Activated naive CD4-positive, alpha-beta T cell treated with anti-CD3 and anti-CD28 coated beads, Interleukin-2, amount 10 ng/mL, durations not matched to agents 7 days and 5 days (primary cell): Measurements from ENCODE around the gene SLC22A24.
"Not testable (repeated sequence)": the region's sequence is repeated elsewhere in the genome, so short reads cannot be mapped to it uniquely, and the experiment has no call there.

ENCODE experiments used
- CTCF ChIA-PET: fragments of 350-600 bp; sonication (Branson Sonifier 250); formaldehyde crosslinking; loops from one replicate; lab custom pipeline; 2021; ENCODE audit warnings: antibody characterized with exemption; lab: Charles Lee
- DNase-seq: peaks from one replicate; pipeline ENCODE4 v3.0.0-alpha.2; 2020
- H3K27ac Mint-ChIP-seq: one replicate; pipeline ENCODE4 v1.8.0; 2021; ENCODE audit warnings: mild to moderate bottlenecking, moderate library complexity, mixed read lengths
- H3K27me3 Mint-ChIP-seq: one replicate; pipeline ENCODE4 v1.8.0; 2021; ENCODE audit warnings: mild to moderate bottlenecking, mixed read lengths
- H3K36me3 Mint-ChIP-seq: one replicate; pipeline ENCODE4 v1.8.0; 2021; ENCODE audit warnings: mixed read lengths
- H3K4me1 Mint-ChIP-seq: one replicate; pipeline ENCODE4 v1.8.0; 2021; ENCODE audit warnings: mixed read lengths
- H3K4me3 Mint-ChIP-seq: one replicate; pipeline ENCODE4 v1.8.0; 2021; ENCODE audit warnings: mild to moderate bottlenecking, moderate library complexity, mixed read lengths
- H3K9me3 Mint-ChIP-seq: one replicate; pipeline ENCODE4 v1.8.0; 2021; ENCODE audit warnings: mixed read lengths

Gene SLC22A24

DNA sequence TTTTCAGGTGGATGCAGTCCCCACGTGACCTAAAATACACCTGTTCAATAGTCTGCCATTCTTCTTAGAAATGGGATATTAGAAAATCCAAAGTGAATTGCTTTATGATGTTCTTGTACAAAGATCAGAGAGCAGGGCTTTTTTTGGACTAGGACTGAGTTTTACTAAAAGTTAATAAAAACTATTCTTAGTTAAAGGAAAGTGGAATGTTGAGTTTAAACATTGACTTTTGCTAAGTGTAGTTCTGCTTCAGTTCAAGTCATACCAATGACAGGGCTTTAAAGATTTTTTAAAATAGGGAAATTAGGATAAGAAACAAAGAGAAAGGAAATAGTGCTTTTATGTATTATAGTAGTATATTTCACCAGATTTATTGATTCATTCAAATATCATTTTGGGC, at the start of gene SLC22A24:
SLC22A24 (minus strand) TSS at position 101 of the 400 bp plus-strand sequence. CDS start 442 bp downstream, outside the sequence.
- Mint-ChIP-seq H3K4me1 (no peaks in the 10 kb centered on the region), H3K27ac (no peak within 1 kb of the TSS), H3K36me3 (no peaks in the 10 kb centered on the region), H3K27me3 (peaks cover 17% of the 10 kb centered on the region), H3K4me3 (no peak within 1 kb of the TSS), H3K9me3 (no peaks in the 10 kb centered on the region)
- CTCF ChIA-PET, result no interaction called here
- no peak for DNase-seq

DNA sequence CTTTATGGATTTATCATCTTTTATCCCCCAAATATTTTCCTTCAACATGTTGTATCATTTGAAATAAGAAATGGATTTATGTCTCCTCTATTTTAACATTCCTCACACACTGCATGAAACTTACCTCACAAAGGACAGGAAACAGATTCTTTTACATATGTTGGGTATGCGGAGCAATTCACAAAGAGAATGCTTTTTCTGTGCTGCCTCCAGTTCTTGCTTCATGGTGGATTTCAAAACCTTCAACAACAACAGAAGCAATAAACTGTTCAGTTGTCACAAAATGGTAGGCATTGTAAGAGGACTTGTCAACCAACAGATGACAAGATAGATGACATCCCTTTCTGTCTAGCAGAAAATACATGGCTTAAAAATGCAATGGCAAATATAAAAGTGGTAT, 36.5 kb upstream of the SLC22A24 start:
- Mint-ChIP-seq H3K27me3 (no peaks in the 10 kb centered on the region), H3K36me3 (no peaks in the 10 kb centered on the region), H3K4me1 (no peaks in the 10 kb centered on the region), H3K27ac (no peak overlapping the region), H3K4me3 (no peak overlapping the region), H3K9me3 (no peaks in the 10 kb centered on the region)
- CTCF ChIA-PET, result no interaction called here
- DNase-seq, result no peak

DNA sequence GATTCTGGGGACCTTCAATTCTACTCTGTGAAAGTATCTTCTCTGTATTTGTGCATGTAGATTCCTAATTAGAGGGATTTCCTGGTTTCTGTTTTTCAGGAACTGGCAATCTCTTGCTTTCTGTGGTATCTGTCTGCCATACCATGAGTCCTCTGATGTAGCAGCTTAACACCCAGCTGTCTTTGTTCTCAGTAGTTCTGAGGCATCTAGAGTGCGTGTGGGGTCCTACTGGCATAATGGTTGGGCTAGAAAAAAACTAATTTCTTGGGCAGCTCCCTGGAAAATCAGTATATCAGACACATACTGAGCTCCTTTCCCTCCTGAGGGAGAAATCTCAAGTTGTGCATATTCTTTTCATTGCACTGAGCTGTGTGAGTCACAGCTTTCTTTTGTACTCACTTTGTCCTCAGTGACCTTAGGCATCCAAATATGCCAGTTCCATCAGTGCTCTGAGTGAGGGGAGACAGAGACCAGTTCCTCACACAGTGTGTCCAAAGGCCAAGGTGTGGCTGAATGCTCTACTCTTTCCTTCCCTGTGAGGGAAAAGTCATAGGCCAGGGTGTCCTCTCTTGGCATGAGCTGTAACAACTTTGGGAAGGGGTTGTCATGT, 35.5 kb upstream of the SLC22A24 start:
- DNase-seq, result no peak
- Mint-ChIP-seq H3K4me1 (no peaks in the 10 kb centered on the region), H3K27me3 (no peaks in the 10 kb centered on the region), H3K27ac (no peak overlapping the region), H3K9me3 (no peaks in the 10 kb centered on the region), H3K4me3 (no peak overlapping the region), H3K36me3 (no peaks in the 10 kb centered on the region)
- CTCF ChIA-PET, result no interaction called here

DNA sequence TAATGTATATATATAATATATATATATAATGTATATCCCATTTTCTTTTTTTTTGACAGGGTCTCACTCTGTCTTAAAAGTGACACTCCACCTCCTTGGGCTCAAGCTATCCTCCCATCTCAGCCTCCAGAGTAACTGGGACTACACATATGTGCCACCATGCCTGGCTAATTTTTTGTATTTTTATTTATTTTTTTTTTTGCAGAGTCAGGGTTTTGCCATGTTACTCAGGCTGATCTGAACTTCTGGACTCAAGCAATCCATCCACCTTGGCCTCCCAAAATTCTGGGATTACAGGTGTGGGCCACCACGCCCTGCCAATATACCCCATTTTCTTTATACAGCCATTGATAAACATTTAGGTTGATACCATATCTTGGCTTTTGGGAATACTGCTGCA, 33.9 kb upstream of the SLC22A24 start:
- CTCF ChIA-PET, result no interaction called here
- Mint-ChIP-seq H3K4me3 (no peak overlapping the region), H3K4me1 (no peaks in the 10 kb centered on the region), H3K27me3 (no peaks in the 10 kb centered on the region), H3K36me3 (no peaks in the 10 kb centered on the region), H3K27ac (no peak overlapping the region), H3K9me3 (no peaks in the 10 kb centered on the region)
- DNase-seq, result no peak

DNA sequence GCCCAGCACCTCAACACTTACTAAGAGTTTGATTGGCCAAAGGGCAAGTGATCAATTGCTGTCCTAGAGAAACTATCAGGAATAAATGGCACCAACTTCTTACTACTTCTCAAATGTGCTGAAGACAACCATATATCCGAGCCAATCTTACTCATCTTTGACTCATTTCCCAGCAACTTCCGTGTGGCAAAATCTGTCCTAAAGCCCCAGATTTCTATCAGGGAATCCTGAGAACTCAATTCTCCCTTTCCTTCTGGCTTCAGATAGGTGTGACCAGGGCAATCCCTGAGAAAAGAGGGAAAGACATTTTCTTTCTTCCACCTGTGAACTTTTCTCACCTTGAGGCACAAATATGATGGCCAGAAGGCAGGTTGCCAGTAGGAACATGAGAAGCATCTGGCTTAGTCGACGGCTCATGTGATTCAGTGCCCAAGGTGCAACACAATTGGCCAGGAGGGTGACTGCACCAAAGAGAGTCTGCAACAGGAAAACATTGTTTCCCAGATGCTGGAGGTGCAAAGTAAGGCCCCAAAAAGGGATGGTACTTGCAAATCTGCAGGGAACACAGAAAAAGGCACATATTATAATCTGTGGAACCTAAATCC, 21.8 kb upstream of the SLC22A24 start:
- Mint-ChIP-seq H3K4me1 (no peaks in the 10 kb centered on the region), H3K9me3 (no peaks in the 10 kb centered on the region), H3K27me3 (peaks cover 32% of the 10 kb centered on the region), H3K27ac (no peak overlapping the region), H3K36me3 (no peaks in the 10 kb centered on the region), H3K4me3 (no peak overlapping the region)
- DNase-seq, result no peak
- CTCF ChIA-PET, result no interaction called here

- H3K27me3 Mint-ChIP-seq, result peaks cover 26% of the 10 kb centered on the region
- no peak for DNase-seq
- CTCF ChIA-PET, result no interaction called here
- H3K27ac Mint-ChIP-seq, result no peak overlapping the region
- no peaks in the 10 kb centered on the region for H3K36me3 Mint-ChIP-seq
- H3K9me3 Mint-ChIP-seq, result no peaks in the 10 kb centered on the region
- no peak overlapping the region for H3K4me3 Mint-ChIP-seq
- H3K4me1 Mint-ChIP-seq, result no peaks in the 10 kb centered on the region
These were observed 11.8 kb upstream of the SLC22A24 start for GRCh38 chr11:63155794-63156193.

- CTCF ChIA-PET, result no interaction called here
- Mint-ChIP-seq H3K27me3 (peaks cover 13% of the 10 kb centered on the region), H3K27ac (no peak overlapping the region), H3K4me3 (no peak overlapping the region), H3K4me1 (no peaks in the 10 kb centered on the region), H3K9me3 (no peaks in the 10 kb centered on the region), H3K36me3 (no peaks in the 10 kb centered on the region)
- no peak for DNase-seq
These were observed 2.6 kb upstream of the SLC22A24 start for GRCh38 chr11:63146581-63146980.

GRCh38 chr11:63142459-63142858, 1.6 kb downstream of the SLC22A24 start:
- Mint-ChIP-seq H3K4me3 (no peak overlapping the region), H3K4me1 (no peaks in the 10 kb centered on the region)

DNA sequence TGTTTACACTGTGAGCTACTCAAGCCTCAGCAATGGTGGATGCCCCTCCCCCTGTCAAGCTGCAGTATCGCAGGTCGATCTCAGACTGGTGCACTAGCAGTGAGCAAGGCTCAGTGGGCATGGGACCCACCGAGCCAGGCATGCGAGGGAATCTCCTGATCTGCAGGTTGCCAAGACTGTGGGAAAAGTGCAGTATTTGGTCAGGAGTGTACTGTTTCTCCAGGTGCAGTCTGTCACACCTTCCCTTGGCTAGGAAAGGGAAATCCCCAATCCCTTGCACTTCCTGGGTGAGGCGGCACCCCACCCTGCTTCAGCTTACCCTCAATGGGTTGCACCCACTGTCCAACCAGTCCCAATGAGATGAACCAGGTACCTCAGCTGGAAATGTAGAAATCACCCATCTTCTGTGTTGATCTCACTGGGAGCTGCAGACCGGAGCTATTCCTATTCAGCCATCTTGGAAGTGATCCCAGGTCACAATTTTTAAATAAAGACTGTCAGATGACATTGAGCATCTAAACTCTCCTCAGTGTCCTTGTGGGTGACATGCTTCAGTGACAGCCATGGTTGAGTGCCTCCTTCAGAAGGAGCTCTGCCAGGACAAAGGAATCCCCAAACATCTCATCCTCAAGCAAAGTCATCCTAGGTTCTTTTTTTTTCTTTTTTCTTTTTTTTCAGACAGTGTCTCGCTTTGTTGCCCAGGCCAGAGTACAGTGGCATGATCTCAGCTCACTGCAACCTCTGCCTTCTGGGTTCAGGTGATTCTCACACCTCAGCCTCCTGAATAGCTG, 10.8 kb downstream of the SLC22A24 start:
- CTCF ChIA-PET, result no interaction called here
- peaks cover 17% of the 10 kb centered on the region for H3K27me3 Mint-ChIP-seq
- no peak overlapping the region for H3K27ac Mint-ChIP-seq
- no peak for DNase-seq
- H3K36me3 Mint-ChIP-seq, result no peaks in the 10 kb centered on the region
- H3K4me3 Mint-ChIP-seq, result no peak overlapping the region
- no peaks in the 10 kb centered on the region for H3K9me3 Mint-ChIP-seq
- H3K4me1 Mint-ChIP-seq, result no peaks in the 10 kb centered on the region

More at GRCh38 chr11:63142459-63142858, 1.6 kb downstream of the SLC22A24 start:
- Mint-ChIP-seq H3K9me3 (no peaks in the 10 kb centered on the region), H3K27me3 (peaks cover 23% of the 10 kb centered on the region), H3K36me3 (no peaks in the 10 kb centered on the region), H3K27ac (no peak overlapping the region)
- CTCF ChIA-PET, result no interaction called here
- no peak for DNase-seq

DNA sequence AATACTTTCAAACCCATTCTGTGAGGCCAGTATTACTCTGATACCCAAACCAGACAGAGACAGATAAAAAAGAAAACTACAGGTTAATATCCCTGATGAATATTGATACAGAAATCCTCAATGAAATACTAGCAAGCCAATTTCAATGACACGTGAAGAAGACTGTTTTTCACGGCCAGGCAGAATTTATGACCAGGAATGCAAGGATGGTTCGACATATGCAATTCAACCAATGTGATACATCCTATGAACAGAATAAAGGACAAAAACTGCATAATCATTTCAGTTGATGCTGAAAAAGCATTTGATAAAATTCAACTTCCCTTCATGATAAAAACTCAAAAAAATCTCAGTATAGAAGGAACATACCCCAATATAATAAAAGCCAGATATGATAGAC, 44.5 kb downstream of the SLC22A24 start:
- Mint-ChIP-seq H3K4me1 (no peaks in the 10 kb centered on the region), H3K27me3 (no peaks in the 10 kb centered on the region), H3K4me3 (no peak overlapping the region), H3K36me3 (peaks cover 2% of the 10 kb centered on the region), H3K27ac (no peak overlapping the region), H3K9me3 (peaks cover 16% of the 10 kb centered on the region)
- CTCF ChIA-PET, result no interaction called here
- DNase-seq, result no peak

- CTCF ChIA-PET, result no interaction called here
- no peaks in the 10 kb centered on the region for H3K36me3 Mint-ChIP-seq
- peaks cover 3% of the 10 kb centered on the region for H3K9me3 Mint-ChIP-seq
- peaks cover 3% of the 10 kb centered on the region for H3K4me1 Mint-ChIP-seq
- DNase-seq, result no peak
- H3K27me3 Mint-ChIP-seq, result no peaks in the 10 kb centered on the region
- H3K27ac Mint-ChIP-seq, result no peak overlapping the region
- no peak overlapping the region for H3K4me3 Mint-ChIP-seq
These were observed 63.3 kb downstream of the SLC22A24 start for GRCh38 chr11:63080682-63081081.

DNA sequence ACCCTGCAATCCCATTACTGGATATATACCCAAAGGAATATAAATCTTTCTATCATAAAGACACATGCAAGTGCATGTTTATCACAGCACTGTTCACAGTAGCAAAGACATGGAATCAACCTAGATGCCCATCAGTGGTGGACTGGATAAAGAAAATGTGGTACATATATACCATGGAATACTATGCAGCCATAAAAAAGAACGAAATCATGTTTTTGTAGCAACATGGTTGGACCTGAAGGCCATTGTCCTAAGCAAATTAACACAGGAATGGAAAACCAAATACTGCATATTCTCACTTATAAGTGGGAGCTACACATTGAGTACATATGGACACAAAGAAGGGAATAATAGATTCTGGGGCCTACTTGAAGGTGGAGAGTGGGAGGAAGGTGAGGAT, 97.8 kb downstream of the SLC22A24 start:
- peaks cover 11% of the 10 kb centered on the region for H3K27me3 Mint-ChIP-seq
- H3K4me3 Mint-ChIP-seq, H3K36me3 Mint-ChIP-seq, CTCF ChIA-PET, H3K9me3 Mint-ChIP-seq, DNase-seq, H3K27ac Mint-ChIP-seq, H3K4me1 Mint-ChIP-seq: not testable (repeated sequence)

DNA sequence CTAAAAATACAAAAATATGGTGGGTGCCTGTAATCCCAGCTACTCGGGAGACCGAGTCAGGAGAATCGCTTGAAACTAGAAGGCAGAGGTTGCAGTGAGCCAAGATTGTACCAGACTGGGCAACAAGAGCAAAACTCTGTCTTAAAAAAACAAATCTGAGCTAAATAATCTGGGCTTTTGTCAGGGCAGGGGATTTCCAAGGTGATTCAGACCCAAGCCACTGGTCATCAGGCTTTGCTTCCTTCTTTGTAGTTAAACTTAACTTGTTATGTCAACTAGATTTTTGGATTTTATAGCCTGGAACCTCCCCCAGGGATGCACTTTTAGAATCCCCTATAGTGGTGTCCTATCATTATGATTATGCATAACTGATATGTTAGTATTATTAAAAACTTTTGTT, 101.4 kb downstream of the SLC22A24 start:
- peaks cover 14% of the 10 kb centered on the region for H3K27me3 Mint-ChIP-seq

DNA sequence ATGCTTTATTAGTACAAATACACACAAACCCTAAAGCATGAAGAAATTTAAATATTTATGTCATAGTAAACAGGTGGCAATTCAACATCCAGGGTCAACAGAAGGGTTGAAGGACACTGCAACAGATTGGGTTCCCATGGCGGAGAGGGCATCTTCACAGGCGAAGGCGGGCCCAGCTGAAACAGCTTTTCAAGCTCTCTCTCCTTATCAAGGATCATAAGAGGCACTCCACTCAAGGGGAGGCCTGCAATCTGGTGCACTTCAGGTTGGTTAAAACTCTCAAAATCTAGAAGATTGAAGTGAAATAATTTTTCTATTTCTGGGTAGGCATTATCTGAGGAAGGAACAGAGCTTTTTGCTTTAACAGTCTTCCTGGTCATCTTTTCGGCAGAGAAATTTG, 111.6 kb downstream of the SLC22A24 start:
- Mint-ChIP-seq H3K27ac (no peak overlapping the region), H3K27me3 (peaks cover 24% of the 10 kb centered on the region), H3K9me3 (no peaks in the 10 kb centered on the region), H3K36me3 (no peaks in the 10 kb centered on the region), H3K4me1 (no peaks in the 10 kb centered on the region), H3K4me3 (no peak overlapping the region)
- DNase-seq, result no peak
- CTCF ChIA-PET, result interaction anchor here (0.7 to 3.4 kb wide), 4 partner anchors 9 to 126 kb away, joined by 3 to 16 read pairs (median 4); no protein-coding TSS in a partner anchor

More for the DNA sequence above, 101.4 kb downstream of the SLC22A24 start:
- no peak for DNase-seq
- Mint-ChIP-seq H3K4me1 (no peaks in the 10 kb centered on the region), H3K4me3 (no peak overlapping the region), H3K27ac (no peak overlapping the region), H3K9me3 (peaks cover 3% of the 10 kb centered on the region), H3K36me3 (no peaks in the 10 kb centered on the region)
- CTCF ChIA-PET, result interaction anchor here (1.1 kb wide), 1 partner anchor 20 kb away, joined by 3 read pairs; no protein-coding TSS in a partner anchor
